ENCODE data around the gene LYRM4.

DNA sequence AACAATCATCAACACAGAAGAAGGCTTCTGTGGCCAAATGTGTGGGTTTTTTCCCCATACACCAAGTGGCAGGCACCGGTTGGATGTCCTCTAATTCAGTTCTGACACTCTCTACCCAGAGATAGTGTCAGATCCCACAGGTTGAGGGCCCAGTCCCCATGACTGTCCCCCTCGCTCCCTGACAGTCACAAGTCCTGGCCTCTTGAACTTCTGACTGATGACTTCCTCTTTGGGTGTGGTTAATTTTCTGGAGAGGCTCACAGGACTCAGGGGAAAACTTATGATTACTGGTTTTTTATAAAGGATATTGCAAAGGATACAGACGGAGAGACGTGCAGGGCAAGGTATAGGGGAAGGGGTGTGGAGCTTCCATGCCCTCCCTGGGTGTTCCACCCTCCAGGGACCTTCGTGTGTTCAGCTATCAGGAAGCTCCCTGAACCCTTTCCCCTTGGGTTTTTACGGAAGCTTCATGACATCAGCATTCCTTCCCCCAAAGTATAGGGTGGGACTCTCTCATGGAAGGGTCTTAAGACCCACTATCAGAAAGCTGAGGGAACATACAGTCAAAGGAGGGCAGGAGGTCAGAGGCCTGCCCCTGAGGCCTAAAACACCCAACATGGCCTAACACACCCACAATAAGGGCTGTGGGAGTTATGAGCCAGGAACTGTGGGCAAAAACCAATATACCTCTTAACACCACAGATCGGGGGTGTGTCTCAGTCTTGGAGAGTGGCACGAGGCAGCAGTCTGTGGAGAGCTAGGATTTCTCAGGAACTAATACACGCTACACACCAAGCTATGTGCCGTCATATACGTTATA is 33.9 kb upstream of the LYRM4 start:
- TF ChIP-seq, protein P1, sequence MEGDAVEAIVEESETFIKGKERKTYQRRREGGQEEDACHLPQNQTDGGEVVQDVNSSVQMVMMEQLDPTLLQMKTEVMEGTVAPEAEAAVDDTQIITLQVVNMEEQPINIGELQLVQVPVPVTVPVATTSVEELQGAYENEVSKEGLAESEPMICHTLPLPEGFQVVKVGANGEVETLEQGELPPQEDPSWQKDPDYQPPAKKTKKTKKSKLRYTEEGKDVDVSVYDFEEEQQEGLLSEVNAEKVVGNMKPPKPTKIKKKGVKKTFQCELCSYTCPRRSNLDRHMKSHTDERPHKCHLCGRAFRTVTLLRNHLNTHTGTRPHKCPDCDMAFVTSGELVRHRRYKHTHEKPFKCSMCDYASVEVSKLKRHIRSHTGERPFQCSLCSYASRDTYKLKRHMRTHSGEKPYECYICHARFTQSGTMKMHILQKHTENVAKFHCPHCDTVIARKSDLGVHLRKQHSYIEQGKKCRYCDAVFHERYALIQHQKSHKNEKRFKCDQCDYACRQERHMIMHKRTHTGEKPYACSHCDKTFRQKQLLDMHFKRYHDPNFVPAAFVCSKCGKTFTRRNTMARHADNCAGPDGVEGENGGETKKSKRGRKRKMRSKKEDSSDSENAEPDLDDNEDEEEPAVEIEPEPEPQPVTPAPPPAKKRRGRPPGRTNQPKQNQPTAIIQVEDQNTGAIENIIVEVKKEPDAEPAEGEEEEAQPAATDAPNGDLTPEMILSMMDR (IDR thresholded peaks at IDR 0.05), result no peak
- TF ChIP-seq POLR2A (IDR thresholded peaks at IDR 0.05), result no peak
